GM12872 (cell line): ENCODE data around the gene RAD9A.

ENCODE experiments used
- CTCF ChIP-seq: IDR thresholded peaks from 3 replicates; pipeline ENCODE4 v1.5.1; 2011; ENCODE audit warnings: low read depth, mild to moderate bottlenecking, low read length, moderate library complexity; ENCODE audit not compliant: insufficient read depth

RAD9A gene

GRCh38 chr11:67391304-67392182 lies at the start of gene RAD9A:
RAD9A (plus strand) TSS chr11:67391986; CDS start chr11:67392045, 59 bp downstream.
- TF ChIP-seq CTCF, result no peak

GRCh38 chr11:67344264-67344663 lies 47.5 kb upstream of the RAD9A start:
- TF ChIP-seq CTCF, result no peak

- TF ChIP-seq CTCF, result no peak
These were observed 46.4 kb upstream of the RAD9A start for GRCh38 chr11:67345247-67345919.

- peak; percentile 98 for TF ChIP-seq CTCF
These were observed 45.6 kb upstream of the RAD9A start for GRCh38 chr11:67345920-67346819.

GRCh38 chr11:67347964-67348749 lies 43.6 kb upstream of the RAD9A start:
- TF ChIP-seq CTCF, result no peak

GRCh38 chr11:67349036-67349435 lies 42.8 kb upstream of the RAD9A start:
- no peak for TF ChIP-seq CTCF

GRCh38 chr11:67349457-67349856 lies 42.3 kb upstream of the RAD9A start:
- no peak for TF ChIP-seq CTCF
